K562 (cell line): Measurements from ENCODE around the gene AAK1. TPM values are rescaled to one million over a fixed set of nuclear protein-coding genes. Genes with fewer than 3 reads are reported as not detected.

ENCODE experiments used
- ATAC-seq: fragments of 200-7000 bp; cut with Tn5 transposase; 3 replicates; pipeline ENCODE4 v1.9.1; 2020; ENCODE audit warnings: moderate library complexity
- BruUV-seq: library from RNA; stranded (reverse); fragments of 400-500 nt; replicated peaks from 2 replicates; lab custom pipeline; 2021; lab: Mats Ljungman, UMichigan
- CTCF ChIA-PET: fragments of 300-600 bp; formaldehyde crosslinking; extraction: SDS; loops from one replicate; lab custom pipeline; 2021; ENCODE audit warnings: low intra/inter-chr PET ratio; lab: Yijun Ruan, JAX
- POLR2A ChIA-PET: fragments of 300-600, 350-650 bp; sonication (Branson Sonifier 250); formaldehyde crosslinking; extraction: SDS; loops from one replicate; lab custom pipeline; 2021; ENCODE audit warnings: antibody characterized with exemption, inconsistent platforms; lab: Yijun Ruan, JAX
- DNase-seq, 4 experiments: peaks; one replicate each; pipeline versions ENCODE4 v3.0.0 to v3.0.0-alpha.2; 2011 to 2018; ENCODE audit warnings: low spot score in 3 of 4, mixed read lengths in 3 of 4; ENCODE audit errors: extremely low read depth in 1 of 4
- FAIRE-seq: peaks from 2 replicates; lab custom pipeline; 2011; peaks lifted over from hg19 to GRCh38; lab: Jason Lieb, UNC
- H2AFZ ChIP-seq: 2 replicates; pipeline ENCODE4 v1.6.0; 2011; ENCODE audit warnings: low read depth, low read length, control low read depth, inconsistent platforms
- H3K27ac ChIP-seq: fragments of 200-600 bp; 3 replicates; pipeline ENCODE4 v1.8.0; 2011; ENCODE audit warnings: low read depth, mild to moderate bottlenecking, control low read depth, inconsistent platforms, low read length, moderate library complexity, mixed read lengths; ENCODE audit errors: extremely low read depth
- H3K27me3 ChIP-seq, 2 experiments: fragments of 300-600 bp in 1 of 2; 2 replicates in 1 of 2; 3 replicates in 1 of 2; pipeline versions ENCODE4 v1.6.0 to v1.8.0; 2011; ENCODE audit warnings: inconsistent platforms in 2 of 2, low read length in 2 of 2, mild to moderate bottlenecking in 1 of 2, mixed read lengths in 1 of 2, moderate library complexity in 1 of 2; ENCODE audit not compliant: control insufficient read depth in 2 of 2, insufficient read depth in 2 of 2
- H3K36me3 ChIP-seq: fragments of 300-600 bp; 3 replicates; pipeline ENCODE4 v1.8.0; 2011; ENCODE audit warnings: mild to moderate bottlenecking, low read length, inconsistent platforms; ENCODE audit not compliant: control insufficient read depth, insufficient read depth
- H3K4me1 ChIP-seq, 2 experiments: fragments of 200-600 bp in 1 of 2; replicated peaks in 1 of 2; 2 replicates in 1 of 2; 3 replicates in 1 of 2; pipeline versions ENCODE4 v1.5.1 to v1.8.0; 2011; ENCODE audit warnings: inconsistent platforms in 2 of 2, low read length in 2 of 2, mild to moderate bottlenecking in 1 of 2, mixed read lengths in 1 of 2, moderate library complexity in 1 of 2; ENCODE audit not compliant: control insufficient read depth in 2 of 2, insufficient read depth in 2 of 2
- H3K4me2 ChIP-seq: 2 replicates; pipeline ENCODE4 v1.6.1; 2011; ENCODE audit warnings: low read length, control low read depth, inconsistent platforms, mixed read lengths; ENCODE audit not compliant: insufficient read depth
- H3K4me3 ChIP-seq: fragments of 200-600 bp; sonication (generic), shearing (Covaris generic); 2 replicates; pipeline ENCODE4 v1.5.1; 2016; ENCODE audit warnings: control low read depth, inconsistent platforms
- H3K79me2 ChIP-seq: fragments of 200-600 bp; 3 replicates; pipeline ENCODE4 v1.8.0; 2011; ENCODE audit warnings: low read length, inconsistent platforms; ENCODE audit not compliant: control insufficient read depth, insufficient read depth
- H3K9ac ChIP-seq, 2 experiments: 2 replicates each; pipeline versions ENCODE4 v1.6.0 to v1.6.1; 2011; ENCODE audit warnings: low read depth in 2 of 2, low read length in 2 of 2, control low read depth in 1 of 2, inconsistent platforms in 1 of 2, mild to moderate bottlenecking in 1 of 2, mixed read lengths in 1 of 2; ENCODE audit not compliant: insufficient read depth in 1 of 2
- H3K9me1 ChIP-seq: one replicate; pipeline ENCODE4 v1.6.0; 2011; ENCODE audit warnings: inconsistent platforms, mild to moderate bottlenecking, low read length, moderate library complexity; ENCODE audit not compliant: control insufficient read depth, insufficient read depth
- H3K9me3 ChIP-seq: replicated peaks from 2 replicates; pipeline ENCODE4 v1.5.1; 2011; ENCODE audit warnings: low read depth, low read length, inconsistent platforms; ENCODE audit not compliant: control insufficient read depth, insufficient read depth
- H4K20me1 ChIP-seq: replicated peaks from 2 replicates; pipeline ENCODE4 v1.6.1; 2011; ENCODE audit warnings: low read length, inconsistent platforms, mixed read lengths; ENCODE audit not compliant: control insufficient read depth, insufficient read depth
- BCLAF1 ChIP-seq, 2 experiments: fragments of 450-650 bp in 1 of 2; IDR thresholded peaks; 2 replicates each; pipeline ENCODE4 v1.6.1; 2011 to 2017; ENCODE audit warnings: low read depth in 2 of 2, antibody characterized with exemption in 1 of 2, borderline replicate concordance in 1 of 2, low read length in 1 of 2, mild to moderate bottlenecking in 1 of 2, mixed read lengths in 1 of 2; ENCODE audit not compliant: control insufficient read depth in 1 of 2
- CC2D1A ChIP-seq: fragments of 450-650 bp; IDR thresholded peaks from 2 replicates; pipeline ENCODE4 v1.6.1; 2017; ENCODE audit warnings: mild to moderate bottlenecking
- FIP1L1 ChIP-seq: fragments of 200-400 bp; formaldehyde crosslinking; IDR thresholded peaks from 2 replicates; pipeline ENCODE4 v1.6.1; 2018; ENCODE audit warnings: mild to moderate bottlenecking, low read depth, low read length; ENCODE audit not compliant: poor library complexity, severe bottlenecking
- HNRNPL ChIP-seq: fragments of 200-400 bp; formaldehyde crosslinking; IDR thresholded peaks from 2 replicates; pipeline ENCODE4 v1.6.1; 2017; ENCODE audit warnings: low read depth, mild to moderate bottlenecking, low read length
- NCOA1 ChIP-seq: fragments of 450-650 bp; IDR thresholded peaks from 2 replicates; pipeline ENCODE4 v1.6.1; 2016; ENCODE audit warnings: low read depth
- TFAM ChIP-seq: fragments of 250-450 bp; sonication (Bioruptor Pico); conservative IDR thresholded peaks from 2 replicates; pipeline ENCODE4 v1.5.0; 2021; ENCODE audit warnings: mild to moderate bottlenecking, moderate library complexity
- ZNF12 ChIP-seq: sonication (generic); formaldehyde crosslinking; IDR thresholded peaks from 2 replicates; pipeline ENCODE4 v1.4.0; 2020; ENCODE audit warnings: mild to moderate bottlenecking, missing genetic modification reagents
- ZNF347 ChIP-seq: fragments of 450-650 bp; formaldehyde crosslinking; IDR thresholded peaks from 2 replicates; pipeline ENCODE4 v1.4.0; 2020; ENCODE audit warnings: low read depth, mild to moderate bottlenecking, moderate library complexity
- ZNF436 ChIP-seq: fragments of 250-450, 450-650 bp; sonication (Bioruptor Pico); formaldehyde crosslinking; IDR thresholded peaks from 2 replicates; pipeline ENCODE4 v1.7.0; 2020; ENCODE audit warnings: mild to moderate bottlenecking
- ZNF444 ChIP-seq: fragments of 250-450 bp; sonication (Bioruptor Pico); IDR thresholded peaks from 2 replicates; pipeline ENCODE4 v1.4.0; 2020; ENCODE audit warnings: mild to moderate bottlenecking, moderate library complexity
- WGBS: fragments of 100-300 bp; shearing (Covaris generic); methylation state at CpG from one replicate; pipeline ENCODE4 v1.1.6; 2016; ENCODE audit warnings: low coverage, mixed read lengths; ENCODE audit not compliant: insufficient coverage; ENCODE audit errors: missing lambda C conversion rate; 5-methylcytosine and 5-hydroxymethylcytosine counted together
- in situ Hi-C: fragments of 300-500 bp; cut with MboI; formaldehyde crosslinking; loops from 4 replicates; pipeline ENCODE4 v1.15.0; 2018; ENCODE audit warnings: inconsistent platforms, mixed read lengths
- intact Hi-C: fragments of 100-400 bp; cut with micrococcal nuclease; formaldehyde crosslinking; loops from 2 replicates; pipeline ENCODE4 v1.14.2; 2022
- polyA plus RNA-seq, 8 experiments: library from polyadenylated mRNA; depleted of rRNA in 4 of 8; stranded (reverse) in 5 of 8; unstranded in 3 of 8; fragments of >200 nt; fragmentation: Nextera tagmentation in 2 of 8; fragmentation: Illumina TruSeq in 1 of 8; extraction: Ambion mirVana in 2 of 8; extraction: Trizol in 1 of 8; gene quantifications; 2 replicates each; pipeline versions ENCODE4 v1.2.1 to v1.2.3, GENCODE V29; 2011 to 2014; ENCODE audit warnings: inconsistent platforms in 1 of 8, missing spikeins in 1 of 8
- total RNA-seq, 7 experiments: library from RNA; depleted of rRNA in 6 of 7; stranded (reverse); fragments of >200 nt in 6 of 7; fragmentation: Illumina TruSeq in 2 of 7; extraction: Trizol in 2 of 7; gene quantifications; 2 replicates each; pipeline versions ENCODE4 v1.2.1 to v1.2.3, GENCODE V29; 2011 to 2021; ENCODE audit warnings: low replicate concordance in 1 of 7
- TF ChIP-seq, protein P1 (sequence below): fragments of 450-650 bp; conservative IDR thresholded peaks from 2 replicates; pipeline ENCODE4 v1.6.1; 2016; ENCODE audit warnings: missing genetic modification characterization, low read depth, mild to moderate bottlenecking, control low read depth, missing compliant biosample characterization

AAK1 gene
- total and polyA plus RNA-seq, 9 of the 15 experiments (the other 6 are each of a cell fraction or from before 2014, with no cell fraction given) = 0.89 to 17.1 (median 6.0) TPM

- intact Hi-C loops = no loop called here
- DNase-seq (no peak), FAIRE-seq (no peak), ATAC-seq (no peak)
- CTCF ChIA-PET = no interaction called here
- Histone ChIP-seq H3K36me3 (no peaks in the 10 kb centered on the region), H3K27ac (no peak overlapping the region), H3K9ac (no peak overlapping the region), H3K79me2 (no peaks in the 10 kb centered on the region; the same call in 2 of the 3 replicates), H3K27me3 (no peaks in the 10 kb centered on the region), H3K4me1 (peaks cover 4 to 30% of the 10 kb centered on the region in 2 experiments), H3K9me1 (no peaks in the 10 kb centered on the region), H3K4me3 (no peak overlapping the region), H2AFZ (no peak overlapping the region), H3K9me3 (no peaks in the 10 kb centered on the region), H3K4me2 (no peak overlapping the region), H4K20me1 (no peaks in the 10 kb centered on the region)
- BruUV-seq = no TSS peak
- 18% methylated on average over 1 of the region's 1 CpG for WGBS
- in situ Hi-C loops = no loop called here
- POLR2A ChIA-PET = no interaction called here
- TF ChIP-seq NCOA1 (no peak), CC2D1A (no peak), FIP1L1 (no peak), BCLAF1 (IDR thresholded peaks at IDR 0.05; ENCODE audit: borderline replicate concordance in 1 of 2, control insufficient read depth in 1 of 2, low read depth in 2 of 2, low read length in 1 of 2) (no peak), ZNF436 (CRISPR knock-in tag) (no peak), ZNF347 (no peak), HNRNPL (no peak), ZNF444 (CRISPR knock-in tag) (no peak), ZNF12 (CRISPR knock-in tag) (no peak), TFAM (CRISPR knock-in tag) (no peak)
- TF ChIP-seq, protein P1, sequence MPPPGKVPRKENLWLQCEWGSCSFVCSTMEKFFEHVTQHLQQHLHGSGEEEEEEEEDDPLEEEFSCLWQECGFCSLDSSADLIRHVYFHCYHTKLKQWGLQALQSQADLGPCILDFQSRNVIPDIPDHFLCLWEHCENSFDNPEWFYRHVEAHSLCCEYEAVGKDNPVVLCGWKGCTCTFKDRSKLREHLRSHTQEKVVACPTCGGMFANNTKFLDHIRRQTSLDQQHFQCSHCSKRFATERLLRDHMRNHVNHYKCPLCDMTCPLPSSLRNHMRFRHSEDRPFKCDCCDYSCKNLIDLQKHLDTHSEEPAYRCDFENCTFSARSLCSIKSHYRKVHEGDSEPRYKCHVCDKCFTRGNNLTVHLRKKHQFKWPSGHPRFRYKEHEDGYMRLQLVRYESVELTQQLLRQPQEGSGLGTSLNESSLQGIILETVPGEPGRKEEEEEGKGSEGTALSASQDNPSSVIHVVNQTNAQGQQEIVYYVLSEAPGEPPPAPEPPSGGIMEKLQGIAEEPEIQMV (tag) = no peak
These were observed 26.8 kb downstream of the AAK1 start for GRCh38 chr2:69616755-69617154.
